Uterus (tissue), 2 donors: Measurements from ENCODE around the gene PDCL3.

Experiments used
- CTCF ChIP-seq, 4 experiments: fragments of 200-600 bp in 2 of 4; fragments of 450-650 bp in 2 of 4; sonication (generic) in 2 of 4; IDR thresholded peaks; one replicate each; pipeline ENCODE4 v1.5.1; 2016 to 2019; ENCODE audit warnings: antibody characterized with exemption in 4 of 4, mild to moderate bottlenecking in 2 of 4, moderate library complexity in 1 of 4
- POLR2A ChIP-seq, 2 donors: fragments of 450-650 bp; IDR thresholded peaks; one replicate each; pipeline ENCODE4 v1.6.1; 2016; ENCODE audit warnings: antibody characterized with exemption in 2 of 2, mild to moderate bottlenecking in 1 of 2, moderate library complexity in 1 of 2

- TF ChIP-seq POLR2A (IDR thresholded peaks at IDR 0.05) (no peak), CTCF (IDR thresholded peaks at IDR 0.05) (no peak)
Measured at GRCh38 chr2:100556746-100557145, 6.0 kb upstream of the PDCL3 start.
